Measurements from ENCODE around the gene ANO4. TPM values are rescaled to one million over a fixed set of nuclear protein-coding genes. Genes with fewer than 3 reads are reported as not detected.
A peak's percentile ranks its signal among the peaks of the same experiment; 100 is the strongest.

ANO4 gene
- 1 to 10 TPM in 3 of 10 donors, under 1 TPM in 7; 0.51 to 1.2 (median 0.83) TPM for polyA plus RNA-seq (ENCODE audit: insufficient read length in 10 of 10)
- long read RNA-seq, donor 1, result 0 reads
- long read RNA-seq, donor 2, result 0 reads
- long read RNA-seq, donor 3, result 0 reads
- long read RNA-seq, donor 4, result 0 reads
- long read RNA-seq, donor 5, result 0 reads
- long read RNA-seq, donor 6, result 0 reads
- long read RNA-seq, donor 7, result 0 reads
- long read RNA-seq, donor 8, result 0 reads
- long read RNA-seq, donor 9, result 0 reads

- peak in 1 of 3 donors; percentile 3 for DNase-seq
Measured at GRCh38 chr12:100794441-100795173, at the start of gene ANO4. Gene ANO4, plus strand, starts transcription at chr12:100794776. Its CDS starts 107,010 bp downstream, at chr12:100901786.

GRCh38 chr12:100745378-100746071, 49.1 kb upstream of the ANO4 start:
- no peak for DNase-seq

- no peak for DNase-seq
Measured at GRCh38 chr12:100752841-100753240, 41.7 kb upstream of the ANO4 start.

GRCh38 chr12:100753837-100754236, 40.7 kb upstream of the ANO4 start:
- DNase-seq, result no peak

GRCh38 chr12:100755186-100755585, 39.4 kb upstream of the ANO4 start:
- DNase-seq, result no peak

DNA sequence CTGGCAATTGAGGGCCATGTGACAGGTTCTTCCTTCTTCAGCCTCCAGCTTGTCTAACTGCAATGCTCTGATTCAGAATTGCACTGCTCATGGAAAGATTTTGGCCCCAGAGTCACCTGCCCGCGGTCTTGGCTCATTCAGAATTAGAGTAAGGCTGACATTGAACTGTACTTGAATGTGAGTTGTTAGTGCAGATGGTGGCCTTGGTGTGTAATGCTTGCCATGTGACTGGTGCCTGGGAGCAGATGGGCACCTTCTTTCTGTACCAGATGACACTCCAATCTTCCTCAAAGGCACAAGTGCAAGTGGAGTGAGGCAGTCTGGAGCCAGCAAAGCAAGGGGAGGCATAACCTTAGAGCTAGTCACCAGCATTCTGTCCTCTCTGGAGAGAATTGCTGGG, 36.5 kb upstream of the ANO4 start:
- no peak for DNase-seq

- DNase-seq, result no peak
Measured at GRCh38 chr12:100767371-100767770, 27.2 kb upstream of the ANO4 start.

GRCh38 chr12:100767950-100768349, 26.6 kb upstream of the ANO4 start:
- no peak for DNase-seq

GRCh38 chr12:100778967-100779590, 15.5 kb upstream of the ANO4 start:
- no peak for DNase-seq

DNA sequence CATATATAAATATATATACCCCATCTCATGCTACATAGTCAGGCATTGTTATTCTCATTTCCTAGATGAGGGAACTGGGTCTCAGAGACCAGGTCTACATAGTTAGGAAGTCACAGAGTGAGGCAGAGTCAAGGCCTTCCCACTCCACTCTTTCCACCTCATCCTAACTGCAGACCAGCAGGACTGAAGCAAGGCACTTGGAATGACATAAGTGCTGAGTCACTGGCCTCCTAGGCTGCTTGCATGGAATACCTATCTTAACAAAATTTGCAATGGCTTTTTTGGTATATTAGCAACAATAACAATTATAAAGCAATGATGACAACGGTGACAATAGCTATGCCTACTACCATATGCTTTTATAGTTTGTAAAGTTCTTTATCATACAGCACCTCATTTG, 5.4 kb upstream of the ANO4 start:
- DNase-seq, result no peak

GRCh38 chr12:100789975-100790374, 4.6 kb upstream of the ANO4 start:
- no peak for DNase-seq

GRCh38 chr12:100790552-100790951, 4.0 kb upstream of the ANO4 start:
- DNase-seq, result no peak

- no peak for DNase-seq
Measured at GRCh38 chr12:100793182-100793581, 1.4 kb upstream of the ANO4 start.

DNA sequence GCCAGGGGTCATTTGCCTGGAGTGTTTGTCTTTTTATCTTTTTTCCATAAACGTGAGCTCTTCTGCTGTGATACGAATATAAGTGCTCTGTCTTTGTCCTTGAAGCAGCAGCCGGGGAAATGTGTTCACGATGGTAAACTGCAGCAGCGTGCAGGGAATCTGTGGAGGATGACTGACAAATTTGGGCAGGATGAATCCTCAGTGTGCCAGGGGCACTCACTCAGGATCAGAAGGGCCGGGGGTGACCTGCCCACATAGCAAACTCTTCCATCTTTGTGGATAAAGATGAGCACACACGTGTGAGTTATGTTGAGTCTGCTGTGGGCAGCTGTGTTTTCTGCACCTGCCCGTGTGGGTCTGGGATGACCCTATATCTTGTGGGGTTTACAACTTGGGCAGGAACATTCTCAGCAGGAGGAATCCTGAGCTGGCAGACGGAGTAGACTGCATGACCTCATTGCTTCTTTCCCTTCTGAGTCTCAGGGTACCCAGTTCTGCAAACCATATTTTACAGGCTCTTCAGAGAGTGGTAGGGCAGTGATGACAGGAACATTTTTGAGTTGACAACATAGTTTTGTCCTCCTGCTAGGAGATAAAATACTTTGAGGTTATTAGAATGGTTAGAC, 711 bp downstream of the ANO4 start:
- no peak for DNase-seq

DNA sequence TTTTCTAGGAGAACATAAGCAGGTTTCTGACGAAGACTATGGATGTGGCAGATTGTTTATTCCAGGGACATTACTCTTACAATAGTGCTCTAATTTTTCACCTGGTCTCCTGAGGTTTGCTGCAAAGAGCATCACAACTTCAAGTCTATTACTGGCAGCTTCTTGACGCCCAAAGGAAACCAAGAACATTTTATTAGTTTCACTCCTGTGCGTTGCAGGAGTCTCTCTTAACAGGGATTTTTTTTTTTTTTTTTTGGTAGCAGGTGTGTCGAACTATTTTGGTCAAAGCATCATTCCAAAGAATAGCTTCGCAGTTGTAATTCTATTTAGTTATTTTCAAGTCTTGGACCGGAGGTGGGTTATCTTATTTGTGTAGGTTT, 1.2 kb downstream of the ANO4 start:
- DNase-seq, result no peak

- DNase-seq, result no peak
Measured at GRCh38 chr12:100796621-100797020, 2.0 kb downstream of the ANO4 start.

- no peak for DNase-seq
Measured at GRCh38 chr12:100797246-100797645, 2.7 kb downstream of the ANO4 start.

- no peak for DNase-seq
Measured at GRCh38 chr12:100797786-100798185, 3.2 kb downstream of the ANO4 start.

- no peak for DNase-seq
Measured at GRCh38 chr12:100798286-100799160, 3.9 kb downstream of the ANO4 start.

DNA sequence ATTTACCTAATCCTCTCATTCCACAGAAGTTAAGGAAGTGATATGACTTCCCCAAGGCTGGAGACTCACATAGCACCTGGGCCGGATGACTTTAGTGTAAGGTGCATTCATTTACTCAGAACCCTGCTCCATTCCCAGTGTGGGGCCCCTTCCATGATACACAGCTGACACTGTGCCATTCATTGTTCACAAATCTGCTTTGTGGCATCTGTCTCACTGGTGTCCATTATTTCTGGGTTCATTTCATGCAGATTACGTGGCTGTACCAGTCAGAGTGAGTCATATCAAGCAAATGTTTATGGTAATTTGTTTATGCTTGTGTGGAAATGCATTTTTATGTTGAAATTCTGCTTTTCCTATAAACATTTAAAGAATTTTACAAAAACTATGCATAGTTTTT, 5.2 kb downstream of the ANO4 start:
- DNase-seq, result no peak

DNA sequence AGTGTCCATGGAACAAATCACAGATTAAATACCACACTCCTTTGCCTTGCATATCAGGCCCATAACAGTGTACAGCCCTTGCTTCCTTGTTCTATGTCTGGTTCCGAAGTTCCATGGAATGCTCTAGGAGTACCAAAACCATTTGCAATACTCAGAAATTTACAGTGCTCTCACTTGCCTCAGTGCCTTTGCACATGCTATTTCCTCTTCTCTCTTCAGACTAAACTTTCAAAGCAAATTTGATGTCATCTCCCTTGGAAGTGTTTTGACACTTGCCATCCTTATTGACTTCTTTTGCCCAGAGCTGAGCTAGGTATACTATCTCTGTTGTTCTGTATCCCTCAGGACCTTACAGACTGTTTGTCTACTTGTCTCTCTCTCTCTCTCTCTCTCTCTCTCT, 6.1 kb downstream of the ANO4 start:
- no peak for DNase-seq
